HG03039 (cell line): ENCODE data around the gene TTC3.
"Not testable (repeated sequence)": the region's sequence is repeated elsewhere in the genome, so short reads cannot be mapped to it uniquely, and the experiment has no call there.

ENCODE experiments used
- ATAC-seq: cut with Tn5 transposase; IDR thresholded peaks from one replicate; pipeline ENCODE4 v1.9.1; 2021; ENCODE audit warnings: mild to moderate bottlenecking, moderate library complexity; ENCODE audit not compliant: unreplicated experiment

Gene TTC3

DNA sequence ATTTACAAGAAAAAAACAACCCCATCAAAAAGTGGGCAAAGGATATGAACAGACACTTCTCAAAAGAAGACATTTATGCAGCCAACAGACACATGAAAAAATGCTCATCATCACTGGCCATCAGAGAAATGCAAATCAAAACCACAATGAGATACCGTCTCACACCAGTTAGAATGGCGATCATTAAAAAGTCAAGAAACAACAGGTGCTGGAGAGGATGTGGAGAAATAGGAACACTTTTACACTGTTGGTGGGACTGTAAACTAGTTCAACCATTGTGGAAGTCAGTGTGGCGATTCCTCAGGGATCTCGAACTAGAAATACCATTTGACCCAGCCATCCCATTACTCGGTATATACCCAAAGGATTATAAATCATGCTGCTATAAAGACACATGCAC, 70.3 kb downstream of the TTC3 start:
- ATAC-seq, result not testable (repeated sequence)

- ATAC-seq, result no peak
Measured at GRCh38 chr21:37145635-37146111, 72.6 kb downstream of the TTC3 start.

- ATAC-seq, result no peak
Measured at GRCh38 chr21:37146320-37147235, 73.5 kb downstream of the TTC3 start.

DNA sequence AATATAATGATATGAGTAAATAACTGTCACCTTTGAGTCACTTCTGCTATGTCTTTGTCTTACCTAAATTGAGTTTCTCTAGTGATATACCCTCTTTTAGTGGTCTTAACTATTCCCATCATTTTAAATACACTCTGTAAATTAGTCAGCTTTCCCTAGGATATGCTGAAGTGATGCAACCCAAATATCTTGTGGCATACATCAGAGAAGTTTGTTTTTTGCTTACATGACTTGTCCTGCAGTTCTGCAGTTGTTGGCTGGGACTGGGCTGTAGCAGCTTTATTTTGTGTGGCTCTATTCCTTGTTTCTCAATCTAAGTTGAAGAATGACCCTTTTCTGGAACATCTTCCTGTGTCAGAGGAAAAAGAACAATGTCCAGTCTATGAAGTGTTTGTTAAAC, 76.4 kb downstream of the TTC3 start:
- no peak for ATAC-seq

DNA sequence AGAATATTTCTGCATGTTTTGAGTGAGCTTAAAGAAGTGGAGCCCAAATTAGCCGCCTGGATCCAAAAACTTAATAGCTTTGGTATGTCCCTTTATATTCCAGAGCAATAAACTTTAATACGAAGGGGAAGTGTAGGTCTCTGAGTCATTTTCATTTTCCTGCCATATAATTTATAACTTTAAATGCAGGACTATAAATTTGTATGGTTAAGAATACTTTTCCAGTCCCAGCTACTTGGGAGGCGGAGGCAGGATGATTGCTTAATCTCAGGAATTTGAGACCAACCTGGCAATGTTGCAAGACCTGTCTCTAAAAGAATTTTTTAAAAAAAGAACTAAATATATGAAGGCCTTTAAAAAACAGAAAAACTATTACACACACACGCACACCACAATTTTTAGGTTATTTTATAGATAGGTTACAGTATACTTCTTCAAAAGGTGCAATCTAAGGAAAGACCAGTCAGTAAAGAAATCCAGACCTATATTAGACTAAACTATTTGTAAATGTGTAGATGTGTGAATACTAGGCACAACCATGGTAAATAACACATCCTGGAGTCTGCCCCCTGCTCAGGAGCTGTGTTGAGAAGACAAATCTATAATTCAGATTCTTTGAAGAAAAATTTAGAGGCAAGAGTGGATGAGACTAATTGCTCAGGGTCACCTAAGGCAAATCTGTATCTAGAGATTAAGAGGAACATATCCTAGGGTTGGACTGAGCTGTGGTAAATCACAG, 80.3 kb downstream of the TTC3 start:
- ATAC-seq, result no peak

DNA sequence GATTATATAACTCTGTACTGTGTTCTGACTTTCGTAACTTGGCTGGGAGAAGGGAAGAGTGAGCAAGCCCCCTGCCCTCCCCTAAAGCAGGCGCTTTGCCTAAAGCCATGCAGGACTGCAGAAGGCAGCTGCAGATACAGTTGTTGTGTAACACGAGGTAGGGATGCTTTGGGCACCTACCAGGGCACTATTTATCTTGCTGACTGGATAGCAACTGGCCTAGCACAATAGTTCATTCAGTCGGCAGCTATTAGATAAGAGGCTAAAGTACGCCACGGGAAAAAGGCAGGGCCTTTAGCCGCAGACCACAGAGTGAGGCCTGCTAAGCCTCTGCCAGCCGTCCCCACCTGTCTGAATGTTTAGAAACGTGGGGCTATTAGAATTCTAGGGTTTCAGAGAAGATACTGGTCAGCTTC, 80.9 kb downstream of the TTC3 start:
- no peak for ATAC-seq

DNA sequence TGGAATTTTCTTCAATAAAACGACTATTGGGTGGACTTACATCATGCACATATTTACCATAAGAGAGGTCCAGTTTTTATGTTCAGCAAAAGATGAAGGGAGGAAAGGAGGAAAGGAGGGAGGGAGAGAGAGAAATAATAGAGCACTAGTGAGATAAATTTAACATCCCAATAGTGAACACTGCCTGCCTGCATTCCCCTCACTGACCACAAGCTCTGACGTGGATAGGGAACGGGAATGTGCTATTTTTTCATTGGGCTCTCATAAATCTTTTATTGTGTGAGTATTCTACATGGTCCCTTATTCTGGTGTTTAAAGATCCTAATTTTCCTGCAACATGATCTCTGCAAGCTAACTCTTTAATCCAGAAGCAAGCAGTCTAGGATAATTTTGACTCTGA, 82.1 kb downstream of the TTC3 start:
- ATAC-seq, result no peak

- no peak for ATAC-seq
Measured at GRCh38 chr21:37157938-37158337, 84.9 kb downstream of the TTC3 start.

DNA sequence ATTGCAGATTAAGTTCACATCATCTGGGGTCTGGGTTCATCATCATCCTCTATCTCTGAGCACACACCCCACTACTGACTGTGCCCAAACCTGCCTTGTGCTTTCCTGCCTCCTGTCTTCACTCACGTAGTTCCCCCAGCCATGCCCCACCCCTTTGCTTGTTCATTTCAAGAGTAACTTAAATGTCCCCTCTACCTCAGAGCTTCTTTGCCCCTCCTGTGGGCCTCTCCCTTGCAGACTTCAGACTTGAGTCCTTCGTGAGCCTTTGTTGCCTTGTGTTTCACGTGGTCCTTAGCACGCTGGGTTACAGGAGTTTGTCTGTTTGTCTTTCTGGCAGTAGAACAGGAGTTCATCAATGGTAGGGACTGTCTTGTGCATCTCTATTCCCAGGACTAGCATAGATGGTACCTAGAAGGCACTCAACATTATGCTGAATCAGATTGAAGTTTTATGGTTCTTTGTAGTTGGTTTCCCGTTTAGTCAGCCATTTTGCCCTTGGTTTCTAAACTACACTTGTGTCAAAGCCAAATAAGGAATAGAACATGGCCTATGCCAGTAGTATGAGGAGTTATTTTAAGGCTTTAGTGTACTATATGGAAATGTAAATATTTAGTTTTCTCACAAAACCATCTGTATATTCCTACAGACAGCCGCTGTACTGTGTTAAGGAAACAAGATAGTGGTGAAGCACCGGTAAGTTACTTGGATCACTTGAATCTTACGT, 86.2 kb downstream of the TTC3 start:
- peak; percentile 72 for ATAC-seq

DNA sequence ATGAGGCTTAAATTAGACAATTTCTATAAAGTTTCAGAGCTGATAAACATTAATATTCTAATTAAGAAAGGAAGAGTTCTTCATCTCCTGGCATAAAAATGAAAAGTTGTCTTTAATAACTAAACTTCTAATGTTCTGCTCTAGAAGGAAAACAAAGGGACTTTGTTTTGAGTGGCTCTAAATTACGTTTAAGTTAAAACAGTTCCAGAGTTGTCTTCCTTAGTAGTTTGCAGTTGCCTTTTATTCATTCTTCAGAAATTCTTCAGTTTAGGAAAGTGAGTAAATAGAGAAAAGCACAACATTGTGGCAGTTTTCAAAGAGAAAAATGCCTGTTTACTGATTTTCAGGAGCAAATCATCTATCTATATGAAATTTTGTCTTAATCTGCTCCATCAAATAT, 86.9 kb downstream of the TTC3 start:
- no peak for ATAC-seq

- ATAC-seq, result no peak
Measured at GRCh38 chr21:37164742-37165141, 91.7 kb downstream of the TTC3 start.

GRCh38 chr21:37165586-37165985, 92.5 kb downstream of the TTC3 start:
- no peak for ATAC-seq

DNA sequence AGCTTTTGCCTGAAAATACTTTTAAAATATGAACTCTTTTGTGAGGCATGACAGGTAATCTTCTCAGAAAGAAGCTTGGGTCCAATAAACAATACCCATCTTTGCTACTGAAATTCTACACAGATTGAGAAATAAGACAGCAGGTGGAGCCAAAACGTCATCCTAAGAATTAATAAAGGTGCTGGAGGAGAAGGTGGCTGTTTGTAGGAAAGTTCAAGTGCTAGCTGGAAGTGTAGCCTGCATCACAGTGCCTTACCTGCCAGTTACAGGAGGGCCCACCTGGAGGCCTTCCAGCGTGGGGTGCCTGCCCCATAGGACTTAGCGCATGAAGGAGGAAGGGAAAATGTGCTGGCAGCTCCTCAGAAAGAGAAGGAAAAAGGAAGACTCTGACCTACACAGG, 93.7 kb downstream of the TTC3 start:
- no peak for ATAC-seq

GRCh38 chr21:37168666-37169065, 95.6 kb downstream of the TTC3 start:
- ATAC-seq, result no peak

GRCh38 chr21:37172646-37173045, 99.6 kb downstream of the TTC3 start:
- ATAC-seq, result no peak

DNA sequence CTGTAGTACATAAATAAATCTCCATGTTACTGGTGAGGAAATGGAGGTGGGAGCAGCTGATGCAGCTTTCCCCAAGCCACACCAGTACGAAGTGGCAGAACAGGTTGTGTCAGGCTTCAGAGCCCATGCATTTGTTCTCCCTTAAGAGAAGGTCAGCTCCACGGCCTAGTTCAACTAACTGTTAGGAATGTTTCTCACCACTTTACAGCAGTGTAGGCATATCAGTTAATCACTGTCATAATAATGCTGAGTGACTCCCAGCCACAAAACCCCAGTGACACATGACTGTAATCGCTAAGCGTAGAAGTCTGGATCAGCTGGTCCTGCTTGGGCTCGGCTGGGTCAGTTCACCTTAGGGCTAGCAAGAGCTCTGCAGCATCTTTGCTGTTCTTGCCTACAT, 103.7 kb downstream of the TTC3 start:
- no peak for ATAC-seq

DNA sequence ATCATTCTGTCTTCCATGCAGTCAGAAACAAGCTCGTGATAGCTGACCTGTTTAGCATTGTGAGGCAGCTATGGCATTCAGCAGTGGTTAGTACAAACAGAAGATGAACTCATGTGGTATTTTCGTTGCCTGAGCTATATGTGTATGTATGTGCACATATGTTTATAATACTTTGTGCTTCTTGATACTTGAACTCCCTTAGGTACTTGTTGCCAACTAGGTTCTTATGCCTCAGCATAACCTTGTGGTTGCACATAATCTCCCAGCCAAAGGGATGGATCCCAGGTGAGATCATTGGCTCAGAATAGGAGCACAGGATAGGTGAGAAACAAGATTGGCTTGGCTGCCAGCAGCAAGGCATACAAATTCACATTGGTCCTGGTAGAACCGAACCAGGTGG, 108.0 kb downstream of the TTC3 start:
- no peak for ATAC-seq

DNA sequence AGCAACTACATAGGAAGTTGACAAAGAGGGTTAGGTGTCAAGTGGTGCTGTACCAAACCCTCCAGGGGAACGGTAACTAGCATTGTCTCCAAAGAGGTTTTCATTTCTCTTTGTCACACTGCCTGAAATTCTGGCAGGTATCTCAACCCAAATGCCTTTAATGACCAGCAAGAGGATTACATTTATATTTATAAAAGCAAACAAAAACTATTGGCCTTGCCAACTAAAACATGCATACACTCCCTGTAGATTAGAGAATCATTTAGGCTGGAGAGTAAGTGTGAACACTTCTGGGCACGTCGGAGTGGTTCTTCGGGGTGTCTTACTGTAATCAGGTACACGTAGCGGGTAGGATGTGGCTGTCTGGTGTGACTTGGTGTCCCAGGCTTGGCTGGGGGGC, 109.2 kb downstream of the TTC3 start:
- ATAC-seq, result no peak

- ATAC-seq, result no peak
Measured at GRCh38 chr21:37183749-37184148, 110.7 kb downstream of the TTC3 start.

DNA sequence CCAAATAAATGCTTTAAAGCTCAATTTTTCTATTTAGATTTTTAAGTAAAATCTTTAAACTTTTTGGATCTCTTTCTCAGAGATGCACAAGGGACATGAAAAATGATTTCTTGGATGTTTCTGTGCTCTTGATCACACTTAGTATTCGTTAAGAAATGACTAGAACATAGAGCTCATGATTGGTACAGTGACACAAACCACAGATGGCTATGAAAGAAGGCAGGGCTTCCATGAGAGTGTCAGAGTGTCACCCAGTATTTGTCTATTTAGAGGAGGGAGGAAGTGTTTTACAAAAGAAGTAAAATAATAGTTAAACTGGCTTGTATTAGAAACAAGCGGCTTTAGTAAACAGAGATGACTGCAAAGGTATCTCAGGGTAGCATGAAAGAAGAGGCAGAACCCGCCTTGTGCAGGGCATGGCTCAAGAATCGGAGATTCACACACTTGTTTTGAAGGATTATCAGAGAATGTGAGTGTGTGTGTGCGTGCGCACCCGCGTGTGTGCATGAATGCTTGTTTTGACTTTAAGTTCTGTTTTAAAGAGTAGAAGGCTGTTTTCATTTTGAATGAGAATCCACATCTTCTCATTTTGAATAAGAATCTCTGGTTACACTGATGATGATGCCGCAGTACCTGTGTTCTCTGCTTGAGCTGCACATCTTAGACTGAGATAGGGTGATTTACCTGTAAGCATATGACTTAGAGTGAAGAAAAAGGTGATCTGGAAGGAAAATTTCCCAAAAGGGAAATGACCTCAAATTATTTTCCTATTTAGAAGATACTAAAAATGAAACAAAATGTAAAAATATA, 111.9 kb downstream of the TTC3 start:
- no peak for ATAC-seq

DNA sequence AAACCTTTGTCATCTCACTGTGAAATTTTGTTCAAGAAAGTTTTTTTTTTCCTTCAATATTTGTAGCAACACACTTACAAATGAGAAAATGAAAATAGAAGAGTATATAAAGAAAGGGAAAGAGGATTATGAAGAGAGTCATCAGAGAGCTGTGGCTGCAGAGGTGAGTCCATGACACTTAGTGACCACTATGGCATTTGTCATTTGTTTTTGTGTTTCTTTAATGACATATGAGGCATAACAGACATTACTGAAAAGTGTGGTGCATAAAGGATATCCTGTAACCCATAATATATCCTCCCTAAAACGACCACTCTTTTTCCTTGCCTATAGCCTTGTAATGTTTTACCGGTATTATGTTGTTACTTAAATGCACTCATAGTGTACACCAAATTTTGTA, 113.9 kb downstream of the TTC3 start:
- no peak for ATAC-seq
